Islet of Langerhans (tissue), 1 donor: ENCODE data around the gene RNLS.
A peak's percentile ranks its signal among the peaks of the same experiment; 100 is the strongest.
"Not testable (repeated sequence)": the region's sequence is repeated elsewhere in the genome, so short reads cannot be mapped to it uniquely, and the experiment has no call there.

Source experiments
- FAIRE-seq: peaks from one replicate; lab custom pipeline; 2011; peaks lifted over from hg19 to GRCh38; lab: Jason Lieb, UNC

The RNLS gene

DNA sequence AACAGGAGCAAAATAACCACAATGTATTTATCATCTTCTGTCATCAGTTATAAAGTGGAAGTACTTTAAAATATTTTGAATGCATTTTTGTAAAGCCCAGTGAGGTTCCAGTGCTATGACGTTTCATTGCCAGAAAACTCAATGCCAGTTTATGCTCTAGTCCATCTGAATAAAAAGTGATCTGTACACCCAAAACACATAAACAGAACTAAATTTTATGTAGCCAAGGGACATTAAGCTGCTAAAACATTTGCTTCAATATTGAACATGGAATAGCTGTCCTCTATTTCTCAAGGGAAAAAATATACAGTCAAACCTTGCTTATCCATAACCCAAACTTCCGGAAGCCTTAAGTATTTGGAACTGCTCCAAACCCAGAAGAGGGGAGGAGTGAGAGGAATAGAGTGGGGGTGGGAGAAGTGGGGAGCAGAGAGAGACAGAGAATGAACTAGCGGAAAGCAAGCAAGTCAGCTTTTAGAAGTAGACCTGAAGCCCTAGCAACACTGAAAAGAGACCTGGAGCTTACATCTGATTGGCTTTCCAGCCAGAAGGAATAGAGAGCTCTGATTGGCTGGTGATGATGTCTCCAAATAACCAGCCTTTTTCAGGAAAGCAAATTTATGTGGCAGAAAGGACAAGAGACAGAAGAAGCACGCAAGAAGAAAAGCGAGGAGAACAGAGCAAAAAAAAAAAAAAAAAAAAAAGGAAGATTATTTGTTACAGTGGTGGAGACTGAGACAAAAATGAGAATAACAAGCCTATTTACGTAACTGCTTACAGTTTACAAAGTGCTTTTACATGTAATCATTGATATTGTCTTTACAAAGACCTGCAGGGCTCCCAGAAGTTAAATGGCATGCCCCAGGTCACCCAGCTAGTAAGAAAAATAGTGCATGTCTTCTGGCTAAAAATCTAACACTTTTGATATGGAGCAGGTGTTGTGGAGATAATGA is 196.0 kb downstream of the RNLS start:
- no peak for FAIRE-seq

DNA sequence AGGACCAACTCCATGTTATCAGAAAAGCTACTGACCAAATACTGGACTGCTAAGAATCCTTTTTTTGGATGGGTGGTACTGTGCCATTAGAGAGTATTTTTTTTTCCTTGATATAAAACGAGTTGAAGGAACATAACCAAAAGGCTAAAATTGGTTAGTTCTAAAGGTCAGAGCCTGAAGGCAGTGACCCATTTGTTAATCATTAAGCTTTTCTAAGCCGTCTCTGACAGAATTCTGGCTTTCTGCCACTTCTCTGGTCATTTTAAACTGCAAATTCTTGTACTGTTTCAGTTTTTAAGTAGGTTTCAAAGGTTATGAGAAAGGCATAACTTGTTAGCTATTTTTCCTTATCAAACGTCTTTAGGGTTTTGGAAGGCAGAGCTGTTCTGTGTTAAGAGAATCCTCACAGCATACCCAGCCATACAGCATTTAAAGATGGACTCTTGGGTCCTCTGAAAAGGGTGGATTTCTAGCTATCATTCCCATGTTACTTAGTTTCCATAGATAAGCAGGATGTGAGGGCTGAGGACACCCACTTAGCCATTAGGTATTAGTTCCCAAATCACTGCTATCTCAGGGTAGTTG is 196.8 kb downstream of the RNLS start:
- FAIRE-seq, result peak; percentile 100

DNA sequence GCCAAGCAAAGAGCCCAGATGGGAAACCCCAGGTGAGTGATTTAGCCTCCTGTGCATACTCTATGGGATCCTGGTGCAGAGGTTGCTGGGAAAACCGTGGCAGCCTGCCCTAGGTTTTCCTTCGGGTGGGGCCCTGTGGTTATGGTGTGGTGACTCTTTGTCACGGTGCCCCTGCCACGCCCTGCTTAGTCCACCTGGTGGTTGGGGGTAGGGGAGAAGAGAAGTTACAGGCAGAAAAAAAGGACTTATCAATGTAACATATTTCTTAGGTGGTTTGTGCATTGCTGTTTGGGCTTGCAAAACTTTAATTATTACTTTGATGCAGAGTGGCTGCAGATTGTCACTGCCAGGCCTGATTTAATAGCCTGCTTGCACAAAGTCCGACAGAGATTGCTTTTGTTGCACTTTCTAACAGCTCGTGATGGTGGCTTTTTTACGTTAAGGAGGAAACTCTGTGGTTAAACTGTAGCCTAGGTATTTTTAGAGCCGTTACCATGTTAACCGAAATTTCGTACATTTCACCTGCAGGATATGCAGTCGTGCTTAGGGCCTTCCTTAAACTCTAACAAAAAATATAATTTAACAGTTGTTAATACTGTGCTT is 197.4 kb downstream of the RNLS start:
- no peak for FAIRE-seq

DNA sequence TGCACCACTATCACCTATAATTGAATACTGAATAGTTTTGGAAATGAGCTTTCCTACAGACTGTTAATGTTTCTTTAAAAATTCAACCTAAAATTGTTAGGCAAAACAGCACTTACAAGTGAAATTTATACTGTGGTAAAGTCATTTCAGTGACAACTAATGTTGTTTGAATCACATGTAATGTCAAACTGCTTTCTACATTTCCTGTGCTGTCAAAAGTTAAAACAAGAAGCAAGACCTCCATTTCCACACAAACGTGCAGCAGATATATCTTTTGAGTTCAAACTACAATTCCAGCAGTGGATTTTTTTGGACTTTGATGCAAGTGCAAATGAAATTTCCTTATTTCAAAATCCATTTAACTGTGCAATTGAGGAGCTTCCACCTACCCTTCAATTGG is 199.8 kb downstream of the RNLS start:
- FAIRE-seq, result no peak

DNA sequence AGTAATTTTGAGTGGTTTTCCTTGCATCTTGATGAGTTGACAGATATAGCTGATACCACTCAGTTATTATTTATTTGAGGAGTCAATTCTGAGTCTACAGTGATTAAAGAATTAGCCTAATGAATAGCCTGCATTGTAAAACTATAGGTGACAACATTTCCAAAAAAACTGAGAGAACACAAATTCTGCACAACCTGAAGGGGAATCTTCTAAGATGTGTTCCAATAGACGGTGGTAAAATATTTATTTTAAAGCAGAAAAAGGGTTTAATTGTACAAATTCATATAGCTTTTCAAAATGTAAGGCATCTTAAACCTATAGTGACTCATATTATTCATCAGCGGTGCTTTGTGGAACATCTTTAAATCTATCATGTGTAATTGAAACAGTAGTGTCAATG is 200.4 kb downstream of the RNLS start:
- FAIRE-seq, result no peak

DNA sequence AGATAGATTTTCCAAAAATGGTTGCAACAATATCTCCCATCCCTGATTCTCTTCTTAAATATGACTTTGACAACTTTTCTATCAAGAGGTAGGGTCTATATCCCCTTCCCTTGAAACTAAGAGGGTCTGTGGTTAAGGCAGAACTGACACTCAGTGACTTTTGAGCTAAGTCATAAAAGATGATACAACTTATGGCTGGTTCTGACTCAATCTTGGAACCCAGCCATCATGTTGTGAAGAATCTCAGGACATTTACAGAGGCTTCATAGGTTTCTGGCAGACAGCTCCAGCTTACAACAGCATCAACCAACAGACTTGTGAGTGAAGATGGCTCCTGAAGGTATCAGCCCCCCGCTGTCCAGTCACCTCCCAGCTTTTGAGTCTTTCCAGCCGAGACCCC is 203.5 kb downstream of the RNLS start:
- FAIRE-seq, result no peak

DNA sequence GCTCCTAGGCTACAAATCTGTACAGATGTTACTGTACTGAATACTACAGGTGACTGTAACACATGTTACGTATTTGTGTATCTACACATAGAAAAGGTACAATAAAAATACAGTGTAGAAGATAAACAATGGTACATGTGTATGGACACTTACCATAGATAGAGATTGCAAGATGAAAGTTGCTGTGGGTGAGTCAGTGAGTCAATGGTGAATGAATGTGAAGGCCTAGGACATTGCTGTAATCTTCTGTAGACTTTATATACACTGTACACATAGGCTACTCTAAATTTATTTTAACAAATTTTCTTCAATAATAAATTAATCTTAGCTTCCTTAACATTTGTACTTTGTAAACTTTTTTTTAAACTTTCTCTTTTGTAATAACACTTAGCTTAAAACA is 205.6 kb downstream of the RNLS start:
- no peak for FAIRE-seq

DNA sequence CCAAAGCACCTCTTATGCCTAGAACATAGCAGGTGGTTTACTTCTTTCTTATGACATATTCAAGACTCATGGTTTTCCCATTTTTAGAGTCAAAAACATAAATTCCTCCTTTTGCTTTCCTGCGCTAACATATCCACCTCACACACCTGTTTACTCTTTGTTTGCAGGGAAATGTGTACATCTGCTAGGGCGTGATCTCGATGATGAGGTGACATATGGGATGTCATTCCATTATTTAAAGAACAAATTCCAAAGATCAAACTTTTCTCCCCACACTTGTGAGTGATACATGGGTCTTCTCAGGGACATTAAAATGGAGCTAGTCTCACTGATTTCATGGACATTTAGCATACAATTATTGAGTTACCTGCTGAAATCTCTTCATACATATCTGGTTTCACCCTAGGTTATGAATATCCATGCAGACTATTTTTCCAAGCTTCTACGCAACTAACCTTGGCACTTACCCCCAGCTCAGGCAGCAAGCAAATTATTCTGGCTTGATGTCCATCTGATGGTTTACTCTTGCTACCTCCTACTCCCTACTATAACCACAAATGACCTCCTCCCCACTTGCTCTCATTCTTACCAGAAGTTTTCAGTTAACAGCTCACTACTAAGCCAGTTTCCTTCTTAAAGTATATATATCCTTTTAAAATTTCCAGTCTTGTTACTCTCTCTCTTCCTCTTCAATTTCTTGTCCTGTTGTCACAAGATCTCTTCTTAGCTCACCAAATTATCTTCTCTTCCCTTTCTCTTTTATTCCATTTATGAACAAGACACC is 208.5 kb downstream of the RNLS start:
- FAIRE-seq, result no peak

DNA sequence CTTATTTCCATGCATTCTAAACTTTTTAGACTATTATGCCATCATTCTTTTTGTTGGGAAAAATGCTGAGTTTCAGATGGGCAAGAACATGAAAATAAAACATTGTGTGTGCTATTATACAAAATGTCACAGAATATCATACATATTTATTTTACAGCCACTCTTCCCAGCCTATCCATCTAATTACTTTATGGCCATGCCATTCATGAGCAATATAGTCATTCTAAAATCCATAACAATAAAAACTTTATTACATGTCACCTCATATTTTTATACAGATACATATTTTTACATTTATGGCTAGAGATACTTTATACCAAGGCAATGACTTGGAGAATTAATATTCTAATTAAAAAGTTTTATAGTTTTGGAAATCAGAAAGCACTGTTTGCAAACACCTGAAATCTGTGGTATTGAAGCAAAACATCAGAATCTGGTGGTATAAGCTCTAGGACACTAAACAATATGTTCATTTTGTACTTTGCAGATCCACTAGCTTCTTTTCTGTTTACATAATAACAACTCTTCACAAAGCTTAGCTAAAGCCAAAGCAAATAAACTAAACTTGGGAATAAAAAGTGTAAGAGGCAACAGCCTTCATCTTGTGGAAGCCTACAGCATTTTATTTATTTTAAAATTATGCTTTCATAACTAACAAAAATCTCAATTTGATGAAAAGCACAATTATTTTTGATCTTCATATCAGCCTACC is 210.1 kb downstream of the RNLS start:
- FAIRE-seq, result no peak

DNA sequence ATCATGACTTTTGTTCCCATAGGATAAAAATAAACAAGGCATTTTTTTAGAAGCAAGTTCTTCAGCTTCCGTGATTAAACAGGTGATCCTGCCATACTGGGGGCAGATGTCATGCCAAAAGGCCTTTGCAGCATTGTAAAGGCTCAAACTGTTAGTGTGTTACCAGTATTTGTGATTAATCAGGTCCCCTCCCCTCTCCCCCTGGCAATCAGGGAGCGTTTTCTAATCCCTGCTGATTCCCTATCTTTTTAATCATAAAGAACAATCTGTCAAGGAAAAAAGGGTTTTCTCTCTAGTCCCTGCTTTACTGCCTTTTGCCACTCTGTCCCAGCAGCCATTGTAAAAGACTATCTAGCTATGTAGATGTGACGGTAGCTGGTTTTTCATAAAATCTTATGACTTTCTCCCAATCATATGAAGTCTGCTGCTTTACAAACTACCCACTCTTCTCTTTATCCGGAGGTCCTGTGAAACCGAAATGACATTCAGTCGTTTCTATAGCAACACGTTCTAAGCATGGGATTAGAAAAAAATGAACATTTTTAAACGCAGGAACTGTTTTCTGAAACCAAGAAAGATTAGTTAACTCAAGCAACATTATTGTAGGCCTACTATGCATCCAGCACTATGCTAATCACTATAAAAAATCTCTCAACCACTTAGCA is 210.9 kb downstream of the RNLS start:
- no peak for FAIRE-seq

DNA sequence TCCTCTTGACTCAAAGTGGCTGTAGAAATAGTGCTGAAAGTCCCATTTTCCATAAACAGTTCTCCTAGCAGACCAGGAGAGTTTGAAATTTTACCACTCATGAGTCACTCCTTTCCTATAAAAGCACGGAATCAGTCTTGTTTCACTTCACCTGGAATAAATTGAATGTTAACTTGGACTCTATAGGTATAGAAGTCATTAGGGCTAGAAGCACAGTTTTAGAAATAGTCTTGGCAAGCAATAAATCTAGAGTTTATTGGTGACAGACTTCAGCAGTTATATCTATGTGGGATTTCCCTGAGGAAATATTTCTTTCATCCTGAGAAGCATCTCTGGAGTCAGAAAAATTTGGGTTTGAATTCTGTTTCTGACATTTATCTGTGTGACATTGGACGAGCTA is 212.4 kb downstream of the RNLS start:
- FAIRE-seq, result no peak

DNA sequence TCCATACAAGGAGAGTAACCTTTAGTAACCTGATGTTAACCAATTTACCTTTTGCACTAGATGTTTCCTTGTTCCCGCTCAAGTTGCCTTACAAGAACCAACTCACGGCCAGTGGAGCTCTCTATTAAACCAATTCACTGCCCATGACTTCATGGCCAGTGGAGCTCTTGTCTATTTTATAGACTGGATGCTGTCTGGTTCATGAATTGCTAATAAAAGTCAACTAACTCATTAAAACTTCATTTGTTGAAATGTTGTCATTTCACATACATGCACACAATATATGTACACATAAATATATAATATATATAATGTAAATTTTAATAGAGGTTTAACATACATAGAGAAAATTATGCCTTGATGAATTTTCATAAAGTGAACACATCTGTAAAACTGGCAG is 216.3 kb downstream of the RNLS start:
- FAIRE-seq, result no peak

DNA sequence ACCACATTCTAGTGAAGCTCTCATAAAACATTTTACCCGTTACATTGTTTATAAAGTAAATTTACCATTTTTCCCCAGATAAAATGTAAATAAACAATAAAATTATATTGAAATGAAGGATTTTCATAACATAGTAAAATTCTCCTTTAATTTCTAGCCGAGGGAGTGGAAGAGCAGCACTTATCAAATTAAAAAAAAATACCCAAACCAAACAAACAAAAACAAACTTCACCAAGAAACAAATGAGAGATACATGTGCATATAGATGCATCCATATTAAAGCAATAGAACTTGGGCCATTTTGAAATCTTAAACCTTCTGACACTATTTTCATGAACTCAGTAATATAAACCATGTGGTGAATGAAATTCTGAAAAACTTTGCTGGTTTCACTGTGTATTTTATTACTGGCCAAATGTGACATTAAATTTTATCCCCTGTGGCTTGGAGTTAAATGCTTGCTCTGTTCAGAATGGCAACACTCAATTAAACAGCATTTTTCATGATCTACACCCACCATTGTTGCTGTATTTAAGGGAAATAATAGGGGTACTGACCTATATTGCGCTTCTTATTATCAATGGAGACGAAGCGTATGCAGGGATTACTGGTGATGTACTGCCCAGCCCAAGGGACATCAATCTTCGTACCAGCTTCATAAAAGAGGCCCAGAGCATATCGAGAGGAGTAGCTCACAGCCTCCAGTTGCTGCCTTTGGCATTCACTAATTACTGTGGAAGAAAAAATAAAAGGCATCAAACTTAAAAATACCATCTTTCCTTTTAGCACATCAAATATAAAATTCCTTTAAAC is 220.9 kb downstream of the RNLS start:
- no peak for FAIRE-seq

DNA sequence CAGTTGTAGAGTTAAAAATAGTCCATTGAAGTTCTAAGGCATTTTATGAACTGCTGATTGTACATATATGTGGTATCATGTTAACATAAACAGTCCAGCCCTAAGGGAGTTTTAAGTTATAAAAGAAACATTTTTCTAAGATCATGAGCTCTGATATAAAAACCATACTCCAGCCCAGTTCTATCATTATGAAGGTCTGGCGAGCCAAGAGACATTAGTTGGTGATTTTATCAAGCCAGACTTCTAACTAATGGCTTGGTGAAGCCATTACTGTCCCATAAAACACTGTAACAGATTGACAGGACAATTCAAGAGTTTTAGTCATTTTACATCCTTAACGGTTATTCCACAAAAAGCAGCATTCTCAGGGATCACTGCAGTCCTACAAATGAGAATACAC is 221.6 kb downstream of the RNLS start:
- no peak for FAIRE-seq

DNA sequence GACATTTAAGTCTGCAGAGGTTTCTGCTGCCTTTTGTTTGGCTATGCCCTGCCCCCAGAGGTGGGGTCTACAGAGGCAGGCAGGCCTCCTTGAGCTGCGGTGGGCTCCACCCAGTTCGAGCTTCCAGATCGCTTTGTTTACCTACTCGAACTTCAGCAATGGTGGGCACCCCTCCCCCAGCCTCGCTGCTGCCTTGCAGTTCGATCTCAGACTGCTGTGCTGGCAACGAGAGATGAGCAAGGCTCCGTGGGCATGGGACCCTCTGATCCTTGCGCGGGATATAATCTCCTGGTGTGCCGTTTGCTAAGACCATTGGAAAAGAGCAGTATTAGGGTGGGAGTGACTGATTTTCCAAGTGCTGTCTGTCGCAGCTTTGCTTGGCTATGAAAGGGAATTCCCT is 227.4 kb downstream of the RNLS start:
- FAIRE-seq, result not testable (repeated sequence)

DNA sequence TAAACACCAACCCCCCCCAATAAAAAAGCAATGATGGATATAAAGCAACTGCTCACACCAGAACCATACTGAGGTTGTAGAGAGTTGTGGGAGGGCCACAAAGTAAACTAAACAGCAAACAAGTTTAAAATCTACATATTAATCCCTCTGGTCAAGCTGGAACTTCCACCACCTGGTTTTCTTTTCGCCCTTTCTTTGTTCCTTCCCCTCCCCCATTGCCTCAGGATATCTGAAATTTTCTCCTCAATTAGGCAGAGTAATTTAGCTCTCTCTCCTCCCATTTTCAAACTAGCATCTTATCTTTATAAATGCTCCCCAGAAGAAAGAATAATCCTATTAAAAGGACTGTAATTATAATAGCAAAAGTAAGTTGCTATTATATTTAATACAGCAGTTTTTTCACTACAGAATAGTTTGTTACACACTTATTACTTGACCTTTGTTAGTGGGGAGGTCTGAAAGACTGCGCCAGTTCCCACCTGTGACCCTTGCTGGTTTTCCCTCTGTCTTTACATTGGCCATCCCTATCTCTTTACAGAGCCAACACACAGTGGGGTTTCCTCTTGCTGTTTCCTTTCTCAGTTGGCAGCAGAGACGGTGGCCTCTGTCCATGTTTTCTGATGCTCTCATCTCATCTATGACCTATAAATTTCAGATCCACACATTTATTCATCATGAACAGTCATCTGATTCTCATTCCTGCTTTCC is 235.4 kb downstream of the RNLS start:
- FAIRE-seq, result no peak

DNA sequence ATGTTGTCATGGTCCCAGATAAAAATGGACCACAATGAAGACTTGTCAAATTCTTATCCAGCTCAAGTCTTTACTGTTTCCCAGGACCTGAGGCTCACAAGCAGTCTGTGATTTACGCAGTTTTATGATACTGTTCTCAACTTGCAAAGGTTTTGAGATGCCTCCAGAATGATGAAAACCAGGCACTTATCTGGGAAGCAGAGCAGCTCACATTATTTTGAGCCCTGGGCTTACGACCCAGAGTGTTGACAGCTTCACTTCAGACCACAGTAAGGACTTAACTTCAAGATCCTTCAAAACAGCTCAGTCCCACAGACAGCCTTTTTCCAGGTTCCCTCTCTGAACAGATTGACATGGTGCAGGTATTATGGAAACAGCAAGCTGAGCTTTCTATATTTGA is 236.1 kb downstream of the RNLS start:
- FAIRE-seq, result no peak

DNA sequence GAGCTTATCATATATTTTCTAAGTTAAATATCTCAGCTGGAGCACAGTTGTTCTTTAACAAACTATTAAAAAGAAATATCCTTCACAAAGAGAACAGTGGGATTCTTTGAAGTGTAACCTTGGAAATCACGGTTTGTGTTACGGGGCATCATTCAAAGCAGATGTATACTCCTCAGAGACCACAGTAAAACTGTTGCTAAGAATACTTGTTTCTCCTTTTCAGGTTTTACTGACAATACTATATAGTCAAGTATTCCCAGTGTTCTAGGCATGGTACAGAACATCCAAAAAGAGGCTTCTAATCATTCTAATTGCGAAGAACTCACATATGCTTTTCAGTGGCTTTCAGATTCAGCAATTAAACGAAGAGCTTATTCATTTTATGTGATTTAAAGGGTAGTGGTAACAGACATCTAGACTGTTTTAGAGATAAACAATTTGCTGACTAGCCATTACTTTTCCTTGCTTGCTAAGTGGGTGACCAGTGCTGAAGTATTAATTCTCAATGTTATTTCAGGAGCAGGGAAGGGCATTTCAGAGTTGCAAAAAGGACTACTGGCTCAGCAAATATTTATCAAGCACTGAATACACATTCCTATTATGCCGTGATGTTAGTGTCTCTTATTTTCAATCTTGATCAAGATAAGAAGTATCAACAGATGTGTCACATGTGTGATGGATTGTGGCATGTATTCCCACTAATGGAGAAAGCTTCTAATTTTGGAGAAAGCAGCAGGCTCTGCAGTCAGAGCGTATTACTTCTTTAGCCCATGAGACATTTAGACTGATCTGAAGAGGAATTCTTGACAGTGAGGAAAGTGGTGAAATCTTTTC is 236.8 kb downstream of the RNLS start:
- peak; percentile 86 for FAIRE-seq
